Activated T-helper 1 cell treated with Interleukin-2 at 50 U/mL for 16 hours (primary cell): Measurements from ENCODE around the gene ZNF462.
"Not testable (repeated sequence)": the region's sequence is repeated elsewhere in the genome, so short reads cannot be mapped to it uniquely, and the experiment has no call there.

ENCODE experiments used
- DNase-seq: peaks from one replicate; pipeline ENCODE4 v3.0.0-alpha.2; 2020; ENCODE audit warnings: low read depth

The ZNF462 gene

DNA sequence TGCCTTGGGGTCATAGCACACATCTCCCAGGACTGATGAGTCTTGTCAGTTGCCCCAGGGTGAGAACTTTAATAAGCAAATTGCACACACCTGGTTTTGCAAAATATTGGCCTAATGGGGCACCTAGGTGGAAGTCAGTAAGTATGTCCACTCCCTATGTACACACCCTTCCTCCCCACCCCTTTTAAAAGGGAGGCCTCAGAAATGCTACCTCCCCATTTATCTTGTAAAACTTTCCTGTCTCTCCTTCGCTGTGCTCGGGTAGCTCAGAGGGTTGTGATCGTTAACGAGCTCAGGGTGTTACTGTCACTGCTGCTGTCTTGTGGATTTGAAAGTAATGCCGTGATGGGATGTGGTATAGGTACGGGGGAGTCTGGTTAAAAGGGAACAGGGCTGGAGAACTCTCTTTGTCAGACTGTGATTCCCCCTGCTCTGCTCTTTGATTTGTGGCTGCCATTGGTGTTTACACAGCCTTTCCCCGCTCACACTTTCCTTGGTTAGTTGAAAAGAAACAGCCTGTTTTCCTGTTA lies 26.2 kb downstream of the ZNF462 start:
- no peak for DNase-seq

DNA sequence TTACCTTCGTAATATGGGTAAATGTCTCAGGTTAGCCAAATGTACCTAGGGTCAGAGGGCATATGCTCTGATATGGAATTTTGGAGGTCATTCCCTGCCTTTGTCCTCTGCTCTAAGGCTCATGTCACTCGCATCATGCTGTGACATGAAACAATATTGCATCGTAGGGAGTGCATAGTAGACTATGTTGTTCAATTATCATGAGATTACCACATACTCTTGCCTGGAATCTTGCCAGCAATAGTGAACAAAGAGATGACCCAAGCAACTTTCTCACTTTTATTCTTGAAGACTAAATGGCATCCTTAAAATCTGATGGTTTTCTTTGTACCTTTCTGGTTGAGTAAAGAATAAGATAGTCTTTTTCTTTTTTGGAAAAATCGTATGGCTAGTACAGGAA lies 27.6 kb downstream of the ZNF462 start:
- DNase-seq = no peak

GRCh38 chr9:106891286-106891685 lies 28.3 kb downstream of the ZNF462 start:
- no peak for DNase-seq

- no peak for DNase-seq
Measured at GRCh38 chr9:106892632-106893031, 29.7 kb downstream of the ZNF462 start.

DNA sequence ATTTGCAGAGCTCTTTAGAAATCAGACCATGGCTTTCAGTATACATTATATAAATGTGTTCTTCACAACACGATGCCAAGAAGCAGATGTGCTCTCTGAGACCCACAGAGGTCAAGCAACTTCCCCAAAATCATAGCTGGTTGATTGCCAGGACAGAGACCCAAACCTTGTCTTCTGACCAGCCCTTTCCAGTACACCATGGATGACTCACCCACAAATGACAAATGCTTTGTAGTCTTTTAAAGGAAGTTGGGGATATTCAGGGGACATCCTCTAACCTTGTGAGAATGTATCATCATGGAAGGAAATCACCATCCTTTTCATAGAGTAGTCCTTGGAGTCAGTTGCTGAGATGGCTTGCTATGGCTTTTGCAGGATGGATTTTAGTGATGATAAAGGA lies 30.1 kb downstream of the ZNF462 start:
- DNase-seq = no peak

DNA sequence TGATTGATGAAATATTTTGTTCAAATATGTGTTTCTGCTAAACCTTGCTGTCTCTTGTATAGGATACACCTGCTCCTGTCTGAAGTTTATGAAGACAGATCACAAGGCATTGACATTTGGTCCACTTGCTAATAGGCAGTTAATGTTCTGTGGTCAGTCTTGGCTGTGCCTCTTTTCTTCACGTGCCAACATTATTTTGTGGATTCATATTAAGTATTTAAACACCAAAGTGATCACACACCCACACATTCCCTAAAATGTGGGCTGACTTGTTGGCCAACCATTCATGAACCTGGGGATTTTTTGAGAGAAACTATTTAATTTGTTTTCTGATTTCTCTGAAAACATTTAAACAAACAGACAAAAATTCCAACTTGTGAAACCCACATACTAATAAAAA lies 33.7 kb downstream of the ZNF462 start:
- DNase-seq = no peak

DNA sequence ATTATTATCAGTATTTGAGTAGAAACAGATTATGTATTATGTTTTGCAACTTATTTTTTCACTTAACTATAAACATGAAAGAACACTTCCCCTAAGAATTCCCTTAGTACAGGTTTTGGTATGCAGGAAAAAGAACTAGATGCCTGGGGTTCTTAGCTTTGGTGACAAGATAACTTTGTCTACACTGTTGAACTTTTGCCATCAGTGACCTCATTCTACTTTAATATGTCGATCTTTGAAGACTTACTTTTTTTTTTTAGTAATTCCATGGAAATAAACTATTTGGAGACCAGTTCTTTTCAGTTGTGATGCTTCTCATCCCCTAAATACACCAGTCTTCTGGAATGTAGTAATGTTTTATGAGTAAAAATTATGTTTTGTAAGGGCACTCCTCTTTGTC lies 34.3 kb downstream of the ZNF462 start:
- no peak for DNase-seq

DNA sequence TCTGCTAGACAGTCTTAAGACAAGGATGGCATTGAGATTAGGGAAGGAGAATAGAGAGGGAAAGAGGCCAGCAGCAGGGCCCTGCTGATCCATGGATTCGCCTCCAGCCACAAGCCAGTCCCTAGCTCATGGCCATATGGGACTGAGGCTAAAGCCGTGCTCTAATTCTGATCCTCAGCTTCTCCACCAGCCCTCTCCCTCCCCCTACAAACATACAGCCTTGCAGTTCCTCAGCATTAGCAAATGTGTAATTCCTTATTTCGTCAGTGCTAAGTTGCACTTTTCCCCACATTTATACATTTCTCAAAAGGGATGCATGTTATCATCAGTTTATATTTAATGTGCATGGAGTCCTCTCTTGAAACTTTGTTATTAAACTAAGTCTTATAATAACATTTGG lies 34.8 kb downstream of the ZNF462 start:
- no peak for DNase-seq

DNA sequence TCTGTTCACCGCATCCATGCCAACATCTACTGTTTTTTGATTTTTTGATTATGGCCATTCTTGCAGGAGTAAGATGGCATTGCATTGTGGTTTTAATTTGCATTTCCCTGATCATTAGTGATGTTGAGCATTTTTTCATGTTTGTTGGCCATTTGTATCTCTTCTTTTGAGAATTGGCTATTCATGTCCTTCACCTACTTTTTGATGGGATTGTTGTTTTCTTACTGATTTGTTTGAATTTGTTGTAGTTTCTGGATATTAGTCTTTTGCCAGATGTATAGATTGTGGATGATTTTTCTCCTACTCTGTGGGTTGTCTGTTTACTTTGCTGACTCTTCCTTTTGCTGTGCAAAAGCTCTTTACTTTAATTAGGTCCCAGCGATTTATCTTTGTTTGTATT lies 37.6 kb downstream of the ZNF462 start:
- not testable (repeated sequence) for DNase-seq

DNA sequence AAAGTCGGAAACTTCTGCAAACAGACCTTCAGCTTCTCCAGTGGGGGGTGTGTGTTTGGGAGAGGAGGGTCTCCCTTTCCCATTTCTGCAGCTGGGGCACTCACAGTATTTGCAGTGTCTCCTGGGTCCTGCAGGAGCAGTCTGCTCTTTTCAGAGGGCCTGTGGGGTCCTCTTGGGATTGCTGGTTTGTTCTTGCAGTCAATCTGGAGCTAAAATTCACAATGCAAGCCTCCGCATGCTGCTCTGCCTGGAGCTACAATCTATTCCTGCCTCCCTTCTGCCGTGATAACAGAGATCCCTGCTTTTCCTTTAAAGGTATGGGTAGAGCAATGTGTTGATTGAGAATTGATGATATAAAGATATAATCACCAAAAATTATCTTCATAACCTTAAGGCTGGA lies 43.2 kb downstream of the ZNF462 start:
- DNase-seq = no peak

DNA sequence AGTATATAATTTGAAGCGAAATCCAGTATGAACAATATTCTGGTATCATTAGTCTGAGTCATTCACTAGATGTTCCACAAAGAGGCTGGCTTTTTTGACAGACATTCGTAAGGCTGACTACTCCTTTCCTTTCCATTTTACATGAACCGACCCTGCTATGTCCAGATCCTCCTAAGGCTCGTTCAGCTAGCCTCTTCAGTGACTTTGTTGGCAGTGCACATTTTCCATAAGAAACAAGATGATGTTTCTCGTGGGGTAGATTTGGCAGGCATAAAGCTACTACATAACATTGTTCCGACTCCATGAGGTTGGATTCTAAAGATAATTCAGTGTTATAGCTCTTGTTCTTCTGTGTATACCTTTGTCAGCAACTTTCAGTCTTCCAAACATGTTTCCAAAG lies 49.0 kb downstream of the ZNF462 start:
- no peak for DNase-seq

DNA sequence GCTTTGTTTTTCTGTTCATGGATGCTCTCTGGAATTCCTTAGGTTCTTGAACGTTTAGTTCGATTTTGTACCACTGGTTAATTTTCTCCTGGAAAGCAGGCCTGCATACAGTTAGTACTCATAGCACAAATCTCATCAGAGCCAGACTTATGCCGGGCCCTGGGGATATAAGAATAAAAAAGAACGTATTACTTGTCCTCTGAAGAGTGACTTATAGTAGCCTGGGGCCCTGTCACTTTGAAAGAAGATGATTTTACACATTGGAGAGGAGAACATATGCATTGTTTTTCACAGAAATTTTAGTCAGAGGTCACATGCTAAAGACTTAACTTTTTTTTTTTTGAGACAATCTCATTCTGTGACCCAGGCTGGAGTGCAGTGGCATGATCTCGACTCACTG lies 50.3 kb downstream of the ZNF462 start:
- DNase-seq = no peak

GRCh38 chr9:106915851-106916250 lies 52.9 kb downstream of the ZNF462 start:
- no peak for DNase-seq

DNA sequence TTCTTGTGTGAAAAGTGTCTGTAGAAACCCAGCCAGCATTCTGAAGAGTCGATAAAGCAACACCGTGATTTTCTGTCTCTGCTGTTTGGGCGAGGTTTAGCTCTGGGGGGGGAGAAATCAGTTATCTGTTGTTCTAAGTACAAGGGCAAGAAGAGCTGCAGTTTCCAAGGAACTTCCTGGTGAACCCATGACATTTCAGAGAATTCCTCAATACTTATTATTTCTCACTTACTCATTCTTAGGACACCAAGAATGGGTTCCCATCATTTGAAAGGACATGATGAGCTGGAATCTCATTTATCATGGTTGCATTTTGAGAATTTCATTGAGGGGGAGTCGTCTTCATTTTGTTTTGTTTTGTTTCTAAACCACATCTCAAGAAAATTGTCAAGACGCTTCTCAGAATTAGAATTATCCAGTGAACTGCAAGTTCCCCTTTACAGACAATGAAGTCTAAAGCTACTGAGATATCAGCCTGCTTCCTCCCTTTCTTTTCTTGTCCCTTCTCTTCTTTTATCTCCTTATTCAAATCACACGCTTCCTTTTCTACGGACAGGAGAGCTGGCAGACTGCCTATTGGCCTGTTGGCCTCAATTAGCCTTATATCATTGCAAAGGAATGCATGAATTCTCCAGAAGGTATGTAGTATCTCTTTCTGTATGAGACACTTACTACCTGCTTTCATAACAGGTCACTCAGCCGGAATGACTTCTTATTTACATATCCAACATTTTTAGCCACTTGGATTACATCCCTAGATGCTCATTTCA lies 53.7 kb downstream of the ZNF462 start:
- no peak for DNase-seq

DNA sequence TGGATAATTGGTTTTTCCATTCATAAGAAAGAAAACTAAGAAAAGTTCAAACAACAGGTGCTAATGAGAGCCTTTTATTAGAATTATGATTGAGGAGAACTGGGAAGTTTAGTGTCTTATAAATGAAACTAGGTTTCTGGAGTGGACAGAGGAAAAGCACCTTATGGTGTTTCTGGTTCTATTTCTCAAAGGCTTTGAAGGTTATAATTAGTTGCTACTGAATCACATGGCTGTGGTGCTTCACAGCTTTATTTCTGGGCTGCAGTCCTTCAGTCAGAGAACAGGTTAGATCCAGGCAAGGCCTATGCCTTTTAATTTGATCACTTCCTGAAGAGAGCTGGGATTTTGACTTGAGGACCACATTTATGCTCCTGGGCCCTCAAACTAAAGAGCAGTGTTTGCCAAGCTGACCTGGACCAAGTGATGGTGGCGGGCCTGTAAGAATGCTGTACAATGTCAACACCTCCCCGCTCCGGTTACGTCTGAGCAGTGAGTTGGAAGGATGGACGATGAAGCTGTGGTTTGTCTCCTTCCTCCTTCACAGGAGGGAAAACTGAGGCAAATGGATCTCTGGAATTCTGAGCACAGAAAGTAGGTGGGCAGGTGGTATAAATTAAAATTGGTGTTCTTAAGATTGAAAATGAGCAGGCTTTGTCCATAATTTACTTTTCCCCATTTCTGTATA lies 56.0 kb downstream of the ZNF462 start:
- DNase-seq = no peak

GRCh38 chr9:106920091-106920490 lies 57.1 kb downstream of the ZNF462 start:
- DNase-seq = no peak

DNA sequence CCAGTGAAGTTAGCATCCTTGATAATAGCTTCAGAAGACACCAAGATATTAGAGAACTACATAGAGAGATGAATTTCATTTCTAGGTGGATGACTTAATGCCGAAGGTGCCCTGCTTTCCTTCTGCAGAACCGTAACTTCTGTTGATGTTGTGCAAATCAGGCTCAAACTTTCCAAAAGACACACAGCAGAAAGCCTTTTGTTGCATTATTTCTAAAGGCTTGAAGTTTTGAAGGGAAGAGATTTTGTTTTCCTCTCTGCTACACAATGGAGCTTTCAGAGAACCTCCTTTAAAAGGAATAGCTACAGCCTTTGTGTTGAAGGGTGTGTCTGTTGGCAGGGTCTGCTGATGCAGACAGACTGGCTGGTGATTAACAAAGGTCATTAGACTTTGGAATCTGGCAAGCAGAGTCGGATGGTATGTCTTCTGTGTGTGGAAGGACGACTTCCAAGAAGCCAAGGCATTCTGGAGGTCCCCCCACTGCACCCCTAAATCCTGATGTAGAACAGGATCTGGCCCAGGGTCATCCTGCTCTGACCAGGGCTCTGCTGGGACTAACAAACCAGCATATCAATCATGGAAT lies 57.8 kb downstream of the ZNF462 start:
- no peak for DNase-seq

DNA sequence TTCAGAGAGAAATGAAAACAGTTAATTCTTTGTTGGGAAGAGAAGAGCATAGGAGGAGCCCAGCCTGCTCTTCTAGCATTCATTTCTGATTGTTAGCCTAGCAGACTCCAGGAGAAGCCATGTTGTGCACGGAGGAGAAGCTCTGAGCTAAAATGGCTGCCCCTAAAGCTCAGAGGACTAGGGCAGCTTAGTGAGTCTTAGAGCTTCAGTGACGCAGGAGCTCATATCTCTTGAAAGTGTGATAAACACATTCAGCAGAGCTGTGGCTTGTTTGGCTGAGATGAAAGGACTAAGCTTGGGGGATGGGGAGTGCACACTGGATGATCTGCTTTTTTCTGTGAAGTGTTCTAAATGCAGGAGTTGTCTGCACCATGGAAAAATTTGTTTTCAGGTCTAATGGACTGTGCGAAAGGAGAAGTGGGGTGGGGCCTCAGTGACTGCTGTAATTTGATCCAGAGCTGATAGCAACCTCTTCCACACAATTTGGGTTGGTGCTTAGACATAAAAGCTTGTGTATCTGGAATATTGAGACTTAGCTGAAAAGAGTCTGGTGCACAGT lies 58.5 kb downstream of the ZNF462 start:
- no peak for DNase-seq

DNA sequence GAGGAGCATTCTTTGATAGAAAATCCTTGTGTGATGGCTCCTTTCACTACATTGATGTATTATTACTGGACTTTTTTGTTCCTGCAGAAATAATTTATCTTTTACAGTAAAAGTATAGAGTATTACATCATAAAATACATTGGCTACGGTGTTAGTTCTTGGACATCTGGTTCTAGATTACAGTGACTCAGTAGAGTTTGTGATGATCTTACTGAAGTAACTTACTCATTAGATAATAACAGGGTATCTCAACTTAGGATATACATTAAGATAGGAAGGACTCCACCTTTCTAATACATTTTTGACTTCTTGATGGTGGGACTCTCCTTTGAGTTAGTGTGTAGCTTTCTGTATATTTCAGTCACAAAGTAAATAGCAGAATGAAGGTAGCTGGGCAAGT lies 59.1 kb downstream of the ZNF462 start:
- no peak for DNase-seq

DNA sequence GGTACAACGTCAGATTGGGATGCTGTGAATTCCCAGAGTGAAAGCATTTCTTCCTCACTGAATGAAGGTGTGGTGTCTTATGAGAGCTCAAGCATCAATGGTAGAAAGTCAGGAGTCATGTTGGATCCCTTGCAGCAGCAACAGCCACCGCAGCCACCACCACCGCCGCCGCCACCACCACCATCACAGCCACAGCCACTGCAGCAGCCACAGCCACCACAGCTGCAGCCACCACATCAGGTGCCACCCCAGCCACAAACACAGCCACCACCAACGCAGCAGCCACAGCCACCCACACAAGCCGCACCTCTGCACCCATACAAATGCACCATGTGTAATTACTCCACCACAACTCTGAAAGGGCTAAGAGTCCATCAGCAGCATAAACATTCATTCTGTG lies 62.4 kb downstream of the ZNF462 start:
- DNase-seq = no peak

DNA sequence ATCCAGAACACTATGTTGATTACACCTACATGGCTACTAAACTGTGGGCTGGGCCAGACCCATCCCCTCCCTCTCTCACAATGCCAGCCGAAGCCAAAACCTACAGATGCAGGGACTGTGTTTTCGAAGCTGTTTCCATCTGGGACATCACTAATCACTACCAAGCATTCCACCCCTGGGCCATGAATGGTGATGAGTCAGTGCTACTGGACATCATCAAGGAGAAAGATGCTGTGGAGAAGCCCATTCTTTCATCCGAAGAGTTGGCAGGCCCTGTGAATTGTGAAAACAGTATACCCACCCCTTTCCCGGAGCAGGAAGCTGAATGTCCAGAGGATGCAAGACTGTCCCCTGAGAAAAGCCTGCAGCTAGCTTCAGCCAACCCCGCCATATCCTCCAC lies 65.0 kb downstream of the ZNF462 start:
- DNase-seq = no peak

DNA sequence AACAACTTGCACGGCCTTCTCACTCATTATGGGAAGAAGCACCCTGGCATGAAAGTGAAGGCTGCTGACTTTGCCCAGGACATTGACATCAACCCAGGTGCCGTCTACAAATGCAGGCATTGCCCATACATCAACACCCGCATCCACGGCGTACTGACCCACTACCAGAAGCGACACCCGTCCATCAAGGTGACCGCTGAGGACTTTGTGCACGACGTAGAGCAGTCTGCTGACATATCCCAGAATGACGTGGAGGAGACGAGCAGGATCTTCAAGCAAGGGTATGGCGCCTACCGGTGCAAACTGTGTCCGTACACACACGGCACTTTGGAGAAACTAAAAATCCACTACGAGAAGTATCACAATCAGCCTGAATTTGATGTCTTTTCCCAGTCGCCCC lies 65.4 kb downstream of the ZNF462 start:
- no peak for DNase-seq
